SU-DHL-6 (cell line): ENCODE measurements around the gene ASXL1.
A peak's percentile ranks its signal among the peaks of the same experiment; 100 is the strongest.

Experiments
- H2AFZ ChIP-seq: fragments of 200-600 bp; sonication (generic); 2 replicates; pipeline ENCODE4 v1.6.1; 2014; ENCODE audit warnings: low read depth, mild to moderate bottlenecking, moderate library complexity, mixed read lengths, antibody characterized with exemption, low read length; ENCODE audit not compliant: severe bottlenecking
- H3F3A ChIP-seq: fragments of 200-600 bp; shearing (Covaris generic); 2 replicates; pipeline ENCODE4 v1.6.0; 2016; ENCODE audit warnings: antibody characterized with exemption, mild to moderate bottlenecking; ENCODE audit not compliant: insufficient read depth
- H3K27ac ChIP-seq: fragments of 200-600 bp; sonication (generic); 2 replicates; pipeline ENCODE4 v1.5.1; 2016; ENCODE audit warnings: low read depth, mild to moderate bottlenecking, low read length, moderate library complexity, mixed read lengths
- H3K27me3 ChIP-seq: fragments of 200-600 bp; sonication (generic), shearing (Covaris generic); 2 replicates; pipeline ENCODE4 v1.6.0; 2014; ENCODE audit warnings: mild to moderate bottlenecking, low read length
- H3K36me3 ChIP-seq: fragments of 200-600 bp; sonication (generic); 2 replicates; pipeline ENCODE4 v1.6.1; 2014; ENCODE audit warnings: mild to moderate bottlenecking, low read length, mixed read lengths
- H3K4me2 ChIP-seq: fragments of 300-600, 200-600 bp; shearing (Covaris generic), sonication (generic); 2 replicates; pipeline ENCODE4 v1.6.0; 2014; ENCODE audit warnings: low read length, low read depth, mild to moderate bottlenecking; ENCODE audit not compliant: poor library complexity, severe bottlenecking
- H3K4me3 ChIP-seq: fragments of 200-600 bp; sonication (generic); 2 replicates; pipeline ENCODE4 v1.5.1; 2014; ENCODE audit warnings: antibody characterized with exemption, low read length, mild to moderate bottlenecking, mixed read lengths; ENCODE audit not compliant: insufficient read depth, poor library complexity, severe bottlenecking
- H3K79me2 ChIP-seq: fragments of 200-600 bp; sonication (generic); 2 replicates; pipeline ENCODE4 v1.6.1; 2014; ENCODE audit warnings: mild to moderate bottlenecking, low read length, moderate library complexity; ENCODE audit not compliant: insufficient read depth
- H3K9ac ChIP-seq: fragments of 200-600 bp; sonication (generic); 2 replicates; pipeline ENCODE4 v1.7.0; 2014; ENCODE audit warnings: mild to moderate bottlenecking, low read length
- H3K9me2 ChIP-seq: fragments of 200-600 bp; sonication (generic); replicated peaks from 2 replicates; pipeline ENCODE4 v1.6.1; 2014; ENCODE audit warnings: low read length; ENCODE audit not compliant: insufficient read depth
- H3K9me3 ChIP-seq: fragments of 200-600 bp; sonication (generic); 2 replicates; pipeline ENCODE4 v1.6.1; 2014; ENCODE audit warnings: low read length, mixed read lengths; ENCODE audit not compliant: insufficient read depth
- H4K20me1 ChIP-seq: fragments of 200-600 bp; sonication (generic); 2 replicates; pipeline ENCODE4 v1.6.1; 2014; ENCODE audit warnings: low read depth, mild to moderate bottlenecking, antibody characterized with exemption, low read length, moderate library complexity, mixed read lengths
- CTCF ChIP-seq: fragments of 200-600 bp; sonication (generic); IDR thresholded peaks from one replicate; pipeline ENCODE4 v1.5.1; 2017; ENCODE audit warnings: antibody characterized with exemption, mild to moderate bottlenecking, low read length, moderate library complexity; ENCODE audit not compliant: insufficient read depth, poor library complexity, severe bottlenecking
- EZH2phosphoT487 ChIP-seq: fragments of 200-600 bp; sonication (generic), shearing (Covaris generic); conservative IDR thresholded peaks from 2 replicates; pipeline ENCODE4 v1.6.1; 2018; ENCODE audit warnings: mild to moderate bottlenecking, antibody characterized with exemption, low read length, moderate library complexity, mixed read lengths

ASXL1 gene

DNA sequence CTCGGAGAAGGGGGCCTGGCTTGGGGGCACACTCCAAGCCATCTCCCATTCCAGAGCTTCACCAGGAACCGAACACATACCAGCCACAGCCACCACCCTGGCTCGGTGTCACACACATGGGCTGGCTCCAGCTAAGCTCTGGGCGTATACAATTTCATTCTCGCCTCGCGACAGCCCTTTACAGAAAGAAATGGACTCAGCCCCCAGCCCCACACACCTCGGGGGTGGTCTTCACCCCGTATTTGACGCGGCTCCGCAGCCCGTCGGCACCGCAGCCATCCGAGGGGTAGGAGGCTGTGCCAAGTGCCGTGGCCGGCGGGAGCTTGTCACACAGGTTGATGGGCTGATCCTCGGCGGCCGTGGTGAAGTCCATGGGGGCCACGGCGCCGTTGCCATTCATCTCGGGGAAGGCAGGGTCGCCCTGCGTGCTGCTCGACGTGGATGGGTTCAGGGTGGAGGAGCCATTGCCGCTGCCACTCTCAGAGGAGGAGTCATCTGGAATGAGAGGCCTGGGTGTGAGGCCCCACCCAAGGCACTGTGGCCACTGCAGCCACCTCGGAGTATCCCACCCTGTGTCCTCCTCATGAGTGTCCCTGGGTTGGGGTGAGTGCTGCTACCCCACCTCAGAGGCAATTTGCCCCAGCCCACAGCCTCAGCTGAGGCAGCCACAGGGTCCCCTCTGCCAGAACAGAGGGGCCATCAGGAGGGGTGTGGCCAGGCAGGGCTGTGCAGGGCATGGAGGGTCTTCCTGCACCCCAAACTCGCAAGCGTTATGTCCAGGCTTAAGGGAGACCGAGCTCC lies 98.0 kb downstream of the ASXL1 start:
- no peaks in the 10 kb centered on the region for H3K36me3 ChIP-seq
- H3K9ac ChIP-seq, result 0 out of 2 replicates have a peak overlapping the region, but pooled peaks have one; percentile 34
- no peak overlapping the region for H3K4me3 ChIP-seq
- peak overlapping the region; percentile 49 for H3K4me2 ChIP-seq
- no peaks in the 10 kb centered on the region for H4K20me1 ChIP-seq
- H2AFZ ChIP-seq, result no peak overlapping the region
- no peaks in the 10 kb centered on the region for H3F3A ChIP-seq
- no peak overlapping the region for H3K27ac ChIP-seq
- H3K9me3 ChIP-seq, result no peaks in the 10 kb centered on the region
- no peaks in the 10 kb centered on the region for H3K27me3 ChIP-seq
- H3K9me2 ChIP-seq, result no peaks in the 10 kb centered on the region
- no peaks in the 10 kb centered on the region for H3K79me2 ChIP-seq
- TF ChIP-seq EZH2phosphoT487, result no peak
- TF ChIP-seq CTCF, result no peak

- Histone ChIP-seq H4K20me1 (no peaks in the 10 kb centered on the region), H3K27me3 (no peaks in the 10 kb centered on the region), H3K9me2 (no peaks in the 10 kb centered on the region), H2AFZ (peak overlapping the region; percentile 60), H3K79me2 (no peaks in the 10 kb centered on the region), H3K9me3 (no peaks in the 10 kb centered on the region), H3K27ac (no peak overlapping the region), H3K36me3 (no peaks in the 10 kb centered on the region), H3K4me3 (no peak overlapping the region), H3F3A (no peaks in the 10 kb centered on the region), H3K9ac (peak overlapping the region; percentile 34; the same call in 1 of the 2 replicates), H3K4me2 (peak overlapping the region; percentile 49)
- peak; percentile 91 for TF ChIP-seq CTCF
- no peak for TF ChIP-seq EZH2phosphoT487
Observed at GRCh38 chr20:32456869-32457478, 98.8 kb downstream of the ASXL1 start.

DNA sequence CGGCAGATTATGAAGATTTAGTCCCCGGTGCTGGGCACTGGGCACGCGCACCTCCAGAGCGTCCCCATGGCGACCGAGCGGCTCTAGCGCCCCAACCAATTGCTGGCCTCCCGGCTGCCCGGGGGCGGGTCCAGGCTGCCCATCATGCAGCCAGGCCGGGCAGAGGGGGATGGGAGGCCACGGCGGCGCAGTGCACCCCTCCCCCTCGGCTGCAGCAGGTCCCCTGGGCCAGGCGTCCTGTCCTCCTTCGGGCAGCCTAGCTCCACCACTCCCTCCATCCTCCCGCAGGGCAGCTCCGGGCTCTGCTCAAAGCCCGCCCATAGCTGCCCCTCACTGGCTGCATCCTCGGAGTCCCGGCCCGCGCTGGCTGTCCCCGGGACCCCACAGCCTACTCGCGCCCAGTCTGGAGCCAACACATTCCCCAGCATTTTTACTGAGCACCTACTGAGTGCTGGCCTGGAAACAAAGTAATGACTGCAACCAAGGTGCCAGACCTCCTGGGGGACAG lies 99.4 kb downstream of the ASXL1 start:
- no peaks in the 10 kb centered on the region for H3F3A ChIP-seq
- H3K9me3 ChIP-seq, result no peaks in the 10 kb centered on the region
- no peaks in the 10 kb centered on the region for H3K27me3 ChIP-seq
- peak overlapping the region; percentile 49 for H3K4me2 ChIP-seq
- H3K4me3 ChIP-seq, result no peak overlapping the region
- no peak overlapping the region for H3K27ac ChIP-seq
- H2AFZ ChIP-seq, result no peak overlapping the region
- H3K79me2 ChIP-seq, result no peaks in the 10 kb centered on the region
- TF ChIP-seq CTCF, result no peak
- TF ChIP-seq EZH2phosphoT487, result no peak
- no peak overlapping the region for H3K9ac ChIP-seq
- H3K36me3 ChIP-seq, result no peaks in the 10 kb centered on the region
- no peaks in the 10 kb centered on the region for H4K20me1 ChIP-seq
- no peaks in the 10 kb centered on the region for H3K9me2 ChIP-seq
